Hepatocyte (in vitro differentiated cells): Measurements from ENCODE around the gene EME2.

ENCODE experiments used
- CTCF ChIP-seq: fragments of 200-600 bp; sonication (generic); IDR thresholded peaks from 2 replicates; pipeline ENCODE4 v1.5.1; 2016; ENCODE audit warnings: antibody characterized with exemption, mild to moderate bottlenecking; ENCODE audit not compliant: poor library complexity
- EZH2 ChIP-seq: fragments of 200-600 bp; sonication (generic); IDR thresholded peaks from 2 replicates; pipeline ENCODE4 v1.6.1; 2016; ENCODE audit warnings: antibody characterized with exemption, mild to moderate bottlenecking, borderline replicate concordance

- TF ChIP-seq EZH2: no peak
- no peak for TF ChIP-seq CTCF
These were observed 19.6 kb downstream of the EME2 start for GRCh38 chr16:1791943-1792812.
